Measurements from ENCODE around the gene SPAG9. TPM values are rescaled to one million over a fixed set of nuclear protein-coding genes. Genes with fewer than 3 reads are reported as not detected.

Gene SPAG9
- total RNA-seq, 2 experiments from 2014 or later: 39.8 to 43.2 TPM

GRCh38 chr17:50934672-50935220, 185.9 kb downstream of the SPAG9 start:
- Mint-ChIP-seq H3K36me3 (ENCODE audit: low read depth) (no peaks in the 10 kb centered on the region), H3K9me3 (no peaks in the 10 kb centered on the region), H3K27ac (no peak overlapping the region), H3K4me1 (ENCODE audit: low read depth) (peaks cover 18% of the 10 kb centered on the region), H3K4me3 (no peak overlapping the region), H3K27me3 (ENCODE audit: low read depth) (no peaks in the 10 kb centered on the region)
- no peak for DNase-seq
- intact Hi-C loops (cut with micrococcal nuclease): no loop called here
- CTCF ChIA-PET: no interaction called here

- Mint-ChIP-seq H3K4me1 (ENCODE audit: low read depth) (peaks cover 19% of the 10 kb centered on the region), H3K9me3 (no peaks in the 10 kb centered on the region), H3K27me3 (ENCODE audit: low read depth) (no peaks in the 10 kb centered on the region), H3K4me3 (no peak overlapping the region), H3K36me3 (ENCODE audit: low read depth) (no peaks in the 10 kb centered on the region), H3K27ac (no peak overlapping the region)
- intact Hi-C loops (cut with micrococcal nuclease): no loop called here
- CTCF ChIA-PET: no interaction called here
- no peak for DNase-seq
These were observed 186.5 kb downstream of the SPAG9 start for GRCh38 chr17:50934161-50934560.

- CTCF ChIA-PET: interaction anchor here (0.5 to 2.3 kb wide), 7 partner anchors 9 to 81 kb away, joined by 3 to 8 read pairs (median 4); no protein-coding TSS in a partner anchor
- Mint-ChIP-seq H3K27me3 (ENCODE audit: low read depth) (no peaks in the 10 kb centered on the region), H3K9me3 (no peaks in the 10 kb centered on the region), H3K27ac (peak overlapping the region; percentile 78), H3K4me3 (peak overlapping the region; percentile 75), H3K36me3 (ENCODE audit: low read depth) (no peaks in the 10 kb centered on the region), H3K4me1 (ENCODE audit: low read depth) (peaks cover 23% of the 10 kb centered on the region)
- intact Hi-C loops (cut with micrococcal nuclease): loop anchor here (1.0 to 2.0 kb wide), 5 partner anchors 12 to 66 kb away; no protein-coding TSS in a partner anchor
- peak; percentile 48 for DNase-seq
These were observed 189.3 kb downstream of the SPAG9 start for GRCh38 chr17:50931144-50931908.

GRCh38 chr17:50928646-50929045, 192.0 kb downstream of the SPAG9 start:
- CTCF ChIA-PET: interaction anchor here (0.7 to 0.9 kb wide), 2 partner anchors 12 to 13 kb away, joined by 3 to 5 read pairs; no protein-coding TSS in a partner anchor
- Mint-ChIP-seq H3K27me3 (ENCODE audit: low read depth) (no peaks in the 10 kb centered on the region), H3K4me1 (ENCODE audit: low read depth) (peaks cover 27% of the 10 kb centered on the region), H3K36me3 (ENCODE audit: low read depth) (no peaks in the 10 kb centered on the region), H3K9me3 (no peaks in the 10 kb centered on the region), H3K4me3 (no peak overlapping the region), H3K27ac (no peak overlapping the region)
- intact Hi-C loops (cut with micrococcal nuclease): no loop called here
- DNase-seq: no peak

- CTCF ChIA-PET: interaction anchor here (0.9 kb wide), 1 partner anchor 110 kb away, joined by 3 read pairs; no protein-coding TSS in a partner anchor
- Mint-ChIP-seq H3K27me3 (ENCODE audit: low read depth) (no peaks in the 10 kb centered on the region), H3K4me1 (ENCODE audit: low read depth) (peaks cover 27% of the 10 kb centered on the region), H3K9me3 (no peaks in the 10 kb centered on the region), H3K36me3 (ENCODE audit: low read depth) (no peaks in the 10 kb centered on the region), H3K4me3 (no peak overlapping the region), H3K27ac (no peak overlapping the region)
- intact Hi-C loops (cut with micrococcal nuclease): no loop called here
- DNase-seq: no peak
These were observed 193.4 kb downstream of the SPAG9 start for GRCh38 chr17:50927287-50927686.

GRCh38 chr17:50926523-50926922, 194.1 kb downstream of the SPAG9 start:
- no peak overlapping the region for H3K4me3 Mint-ChIP-seq
- H3K36me3 Mint-ChIP-seq (ENCODE audit: low read depth): no peaks in the 10 kb centered on the region
- no peaks in the 10 kb centered on the region for H3K27me3 Mint-ChIP-seq (ENCODE audit: low read depth)
- intact Hi-C loops (cut with micrococcal nuclease): no loop called here
- peaks cover 24% of the 10 kb centered on the region for H3K4me1 Mint-ChIP-seq (ENCODE audit: low read depth)
- CTCF ChIA-PET: interaction anchor here (0.7 to 0.9 kb wide), 2 partner anchors 110 to 352 kb away, joined by 3 read pairs; no protein-coding TSS in a partner anchor
- H3K9me3 Mint-ChIP-seq: no peaks in the 10 kb centered on the region
- no peak for DNase-seq
- H3K27ac Mint-ChIP-seq: no peak overlapping the region

GRCh38 chr17:50925296-50925891, 195.3 kb downstream of the SPAG9 start:
- Mint-ChIP-seq H3K9me3 (no peaks in the 10 kb centered on the region), H3K27ac (no peak overlapping the region), H3K4me1 (ENCODE audit: low read depth) (peaks cover 21% of the 10 kb centered on the region), H3K4me3 (no peak overlapping the region), H3K27me3 (ENCODE audit: low read depth) (no peaks in the 10 kb centered on the region), H3K36me3 (ENCODE audit: low read depth) (no peaks in the 10 kb centered on the region)
- intact Hi-C loops (cut with micrococcal nuclease): no loop called here
- DNase-seq: no peak
- CTCF ChIA-PET: interaction anchor here (0.7 kb wide), 1 partner anchor 351 kb away, joined by 3 read pairs; no protein-coding TSS in a partner anchor

GRCh38 chr17:50924800-50925199, 195.9 kb downstream of the SPAG9 start:
- CTCF ChIA-PET: no interaction called here
- Mint-ChIP-seq H3K4me1 (ENCODE audit: low read depth) (peaks cover 20% of the 10 kb centered on the region), H3K36me3 (ENCODE audit: low read depth) (no peaks in the 10 kb centered on the region), H3K9me3 (no peaks in the 10 kb centered on the region), H3K4me3 (no peak overlapping the region), H3K27ac (no peak overlapping the region), H3K27me3 (ENCODE audit: low read depth) (no peaks in the 10 kb centered on the region)
- intact Hi-C loops (cut with micrococcal nuclease): no loop called here
- DNase-seq: no peak

GRCh38 chr17:50924300-50924699, 196.4 kb downstream of the SPAG9 start:
- no peak overlapping the region for H3K27ac Mint-ChIP-seq
- H3K4me1 Mint-ChIP-seq (ENCODE audit: low read depth): peaks cover 24% of the 10 kb centered on the region
- intact Hi-C loops (cut with micrococcal nuclease): no loop called here
- H3K4me3 Mint-ChIP-seq: no peak overlapping the region
- no peaks in the 10 kb centered on the region for H3K36me3 Mint-ChIP-seq (ENCODE audit: low read depth)
- no peaks in the 10 kb centered on the region for H3K9me3 Mint-ChIP-seq
- no peaks in the 10 kb centered on the region for H3K27me3 Mint-ChIP-seq (ENCODE audit: low read depth)
- DNase-seq: no peak
- CTCF ChIA-PET: interaction anchor here (0.6 kb wide), 1 partner anchor 142 kb away, joined by 3 read pairs; no protein-coding TSS in a partner anchor

- H3K4me3 Mint-ChIP-seq: no peak overlapping the region
- peaks cover 28% of the 10 kb centered on the region for H3K4me1 Mint-ChIP-seq (ENCODE audit: low read depth)
- H3K27ac Mint-ChIP-seq: no peak overlapping the region
- intact Hi-C loops (cut with micrococcal nuclease): no loop called here
- no peaks in the 10 kb centered on the region for H3K9me3 Mint-ChIP-seq
- no peaks in the 10 kb centered on the region for H3K27me3 Mint-ChIP-seq (ENCODE audit: low read depth)
- CTCF ChIA-PET: no interaction called here
- no peaks in the 10 kb centered on the region for H3K36me3 Mint-ChIP-seq (ENCODE audit: low read depth)
- DNase-seq: no peak
These were observed 197.1 kb downstream of the SPAG9 start for GRCh38 chr17:50923611-50924010.

- peaks cover 35% of the 10 kb centered on the region for H3K4me1 Mint-ChIP-seq (ENCODE audit: low read depth)
- no peak for DNase-seq
- intact Hi-C loops (cut with micrococcal nuclease): no loop called here
- CTCF ChIA-PET: interaction anchor here (1.3 to 1.4 kb wide), 2 partner anchors 8 to 13 kb away, joined by 3 read pairs; no protein-coding TSS in a partner anchor
- no peaks in the 10 kb centered on the region for H3K9me3 Mint-ChIP-seq
- H3K27me3 Mint-ChIP-seq (ENCODE audit: low read depth): no peaks in the 10 kb centered on the region
- H3K4me3 Mint-ChIP-seq: no peak overlapping the region
- no peak overlapping the region for H3K27ac Mint-ChIP-seq
- H3K36me3 Mint-ChIP-seq (ENCODE audit: low read depth): no peaks in the 10 kb centered on the region
These were observed 197.8 kb downstream of the SPAG9 start for GRCh38 chr17:50922721-50923405.

GRCh38 chr17:50922107-50922506, 198.6 kb downstream of the SPAG9 start:
- no peak for DNase-seq
- intact Hi-C loops (cut with micrococcal nuclease): no loop called here
- Mint-ChIP-seq H3K27ac (no peak overlapping the region), H3K27me3 (ENCODE audit: low read depth) (no peaks in the 10 kb centered on the region), H3K4me3 (no peak overlapping the region), H3K4me1 (ENCODE audit: low read depth) (peaks cover 37% of the 10 kb centered on the region), H3K36me3 (ENCODE audit: low read depth) (no peaks in the 10 kb centered on the region), H3K9me3 (no peaks in the 10 kb centered on the region)
- CTCF ChIA-PET: interaction anchor here (1.3 to 1.4 kb wide), 2 partner anchors 8 to 13 kb away, joined by 3 read pairs; no protein-coding TSS in a partner anchor
